Activated CD8-positive, alpha-beta memory T cell treated with anti-CD3 and anti-CD28 coated beads, Interleukin-2, amount 50 U/mL, for 48 hours (primary cell): ENCODE measurements around the gene BACH2.
"Not testable (repeated sequence)": the region's sequence is repeated elsewhere in the genome, so short reads cannot be mapped to it uniquely, and the experiment has no call there.

ENCODE experiments used
- DNase-seq: peaks from one replicate; pipeline ENCODE4 v3.0.0-alpha.2; 2020

Gene BACH2

GRCh38 chr6:90053614-90054013 is 243.0 kb downstream of the BACH2 start:
- no peak for DNase-seq

DNA sequence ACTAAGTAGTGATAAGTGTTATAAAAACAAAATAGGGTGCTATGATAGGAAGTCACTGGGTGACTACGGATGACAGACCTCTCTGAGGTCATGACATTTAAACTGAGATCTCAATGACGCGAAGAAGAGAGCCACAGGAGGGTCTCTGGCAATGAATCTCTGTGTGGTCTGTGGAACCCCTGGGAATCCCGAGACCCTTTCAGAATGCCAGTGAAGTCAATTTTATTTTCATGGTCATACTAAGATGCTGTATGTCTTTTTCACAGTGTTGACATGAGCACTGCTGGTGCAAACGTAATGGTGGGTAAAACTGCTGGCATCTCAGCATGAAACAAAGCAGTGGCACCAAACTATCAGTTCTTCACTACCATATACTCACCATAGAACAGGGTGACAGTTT is 247.3 kb downstream of the BACH2 start:
- no peak for DNase-seq

GRCh38 chr6:90048206-90048967 is 248.3 kb downstream of the BACH2 start:
- DNase-seq = no peak

GRCh38 chr6:90045535-90045934 is 251.1 kb downstream of the BACH2 start:
- DNase-seq = no peak

- DNase-seq = no peak
Measured at GRCh38 chr6:90044833-90045381, 251.7 kb downstream of the BACH2 start.

GRCh38 chr6:90044182-90044832 is 252.3 kb downstream of the BACH2 start:
- DNase-seq = no peak

DNA sequence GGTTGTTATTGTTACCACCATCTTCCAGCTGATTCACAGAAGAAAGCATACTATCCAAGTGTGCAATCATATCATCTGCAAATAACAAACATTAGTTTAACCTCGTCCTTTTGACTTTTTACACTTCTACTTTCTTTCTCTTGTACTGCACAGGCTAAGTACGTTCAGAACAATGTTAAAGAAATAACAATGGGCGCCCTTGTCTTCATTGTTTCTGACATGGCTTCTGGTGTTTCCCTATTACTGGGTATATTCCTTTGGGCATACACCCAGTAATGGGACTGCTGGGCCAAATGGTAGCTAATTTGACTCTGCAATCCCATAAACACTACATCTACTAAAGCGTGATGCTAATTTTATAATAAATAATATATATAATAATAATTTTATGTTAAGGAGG is 255.7 kb downstream of the BACH2 start:
- no peak for DNase-seq

GRCh38 chr6:90039911-90040310 is 256.7 kb downstream of the BACH2 start:
- DNase-seq = no peak

DNA sequence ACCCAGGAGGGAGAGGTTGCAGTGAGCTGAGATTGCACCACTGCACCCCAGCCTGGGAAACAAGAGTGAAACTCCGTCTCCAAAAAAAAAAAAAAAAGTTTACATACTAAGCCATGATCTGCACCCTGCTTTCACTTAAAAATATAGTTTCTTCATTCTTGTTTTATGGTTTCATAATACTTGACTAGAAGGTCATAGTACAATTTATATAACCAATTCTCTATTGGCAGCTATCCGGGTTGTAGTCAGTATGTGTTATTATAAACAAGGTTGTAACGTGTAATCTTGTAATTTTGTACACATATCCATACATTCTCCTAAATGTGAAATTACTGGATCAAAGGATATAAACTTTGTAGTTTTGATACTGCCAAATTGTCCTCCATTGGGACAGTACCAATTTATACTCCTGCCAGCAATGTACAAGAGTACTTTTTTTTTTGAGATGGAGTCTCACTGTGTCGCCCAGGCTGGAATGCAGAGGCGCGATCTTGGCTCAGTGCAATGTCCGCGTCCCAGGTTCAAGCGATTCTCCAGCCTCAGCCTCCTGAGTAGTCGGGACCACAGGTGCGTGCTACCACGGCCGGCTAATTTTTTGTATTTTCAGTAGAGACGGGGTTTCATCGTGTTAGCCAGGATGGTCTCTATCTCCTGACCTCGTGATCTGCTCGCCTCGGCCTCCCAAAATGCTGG is 257.5 kb downstream of the BACH2 start:
- no peak for DNase-seq

DNA sequence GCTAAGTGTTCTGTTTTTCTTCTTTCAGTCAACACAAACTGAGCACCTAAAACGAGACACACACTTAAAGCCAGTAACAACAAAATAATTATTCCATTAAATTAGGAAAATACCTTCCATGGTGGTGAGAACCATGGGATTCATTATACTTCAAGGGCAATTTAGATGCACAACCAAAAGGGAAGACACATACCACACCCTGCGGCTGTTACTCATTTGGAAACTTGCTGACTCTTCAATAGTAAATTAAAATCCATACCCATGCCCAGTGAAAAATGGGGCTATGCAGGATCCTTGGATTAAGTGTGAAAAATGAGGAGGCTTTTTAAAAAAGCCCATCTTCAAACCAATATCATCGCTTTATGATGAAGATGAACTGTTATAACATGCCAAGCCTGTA is 259.7 kb downstream of the BACH2 start:
- DNase-seq = no peak

DNA sequence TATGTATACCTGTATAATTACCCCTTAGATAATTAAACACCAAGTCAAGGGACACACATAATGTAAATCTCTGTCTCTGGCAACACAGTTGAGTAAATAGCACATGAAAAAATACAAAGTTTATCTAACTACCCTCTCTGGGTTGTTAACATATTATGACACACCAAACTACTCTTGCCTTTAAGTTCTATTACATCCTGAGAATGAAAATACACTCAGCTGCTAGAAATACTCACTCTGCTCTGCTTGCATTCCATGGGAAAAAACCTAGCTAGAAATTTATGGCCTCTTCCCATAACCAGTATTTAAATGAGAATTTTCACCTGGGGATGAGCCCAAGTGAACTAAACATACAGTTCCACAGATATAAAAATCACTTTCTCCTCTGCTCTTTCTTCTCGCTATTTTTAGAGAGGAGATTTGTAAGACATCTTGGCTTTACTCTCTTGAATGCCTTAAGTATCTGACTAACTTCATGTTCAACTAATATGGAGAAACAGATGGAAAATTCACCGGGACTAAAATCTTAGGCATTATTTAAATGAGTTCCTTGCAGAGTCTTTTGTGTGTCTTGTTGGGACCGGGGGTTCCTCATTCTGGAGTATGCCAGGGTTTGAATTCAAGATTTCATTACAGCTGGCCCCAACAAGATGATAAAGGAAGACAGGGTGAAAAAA is 261.5 kb downstream of the BACH2 start:
- DNase-seq = no peak

GRCh38 chr6:90033746-90034271 is 262.8 kb downstream of the BACH2 start:
- no peak for DNase-seq

GRCh38 chr6:90032489-90033212 is 264.0 kb downstream of the BACH2 start:
- DNase-seq = not testable (repeated sequence)

DNA sequence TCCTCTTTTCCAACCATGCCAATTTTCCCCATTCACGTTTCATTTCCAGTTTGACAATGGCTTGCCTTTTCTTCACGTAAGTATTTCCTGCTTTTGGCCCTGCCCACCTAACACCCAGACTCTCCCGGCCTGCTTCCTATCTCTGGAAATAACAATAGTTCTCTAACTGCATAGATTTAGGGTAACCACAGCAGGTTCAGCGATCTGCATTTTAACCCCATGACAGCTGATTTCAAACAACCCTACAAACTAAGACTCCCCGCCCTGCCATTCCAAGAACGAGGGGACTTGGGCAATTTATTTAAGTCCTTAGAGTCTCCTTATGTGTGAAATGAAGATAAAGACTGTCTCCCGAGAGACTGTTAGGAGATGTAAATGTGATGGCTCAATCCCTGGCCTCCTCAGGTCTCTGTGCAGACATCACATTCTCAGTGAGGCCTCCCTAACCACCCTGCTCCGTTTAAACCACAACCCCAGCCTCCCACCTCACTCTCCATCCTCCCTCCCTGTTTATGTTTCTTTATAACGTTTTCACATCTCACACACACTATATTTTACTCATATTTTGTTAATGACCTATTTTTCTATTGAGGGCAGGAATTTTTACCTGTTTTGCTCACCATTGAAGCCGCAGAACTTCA is 267.5 kb downstream of the BACH2 start:
- no peak for DNase-seq

DNA sequence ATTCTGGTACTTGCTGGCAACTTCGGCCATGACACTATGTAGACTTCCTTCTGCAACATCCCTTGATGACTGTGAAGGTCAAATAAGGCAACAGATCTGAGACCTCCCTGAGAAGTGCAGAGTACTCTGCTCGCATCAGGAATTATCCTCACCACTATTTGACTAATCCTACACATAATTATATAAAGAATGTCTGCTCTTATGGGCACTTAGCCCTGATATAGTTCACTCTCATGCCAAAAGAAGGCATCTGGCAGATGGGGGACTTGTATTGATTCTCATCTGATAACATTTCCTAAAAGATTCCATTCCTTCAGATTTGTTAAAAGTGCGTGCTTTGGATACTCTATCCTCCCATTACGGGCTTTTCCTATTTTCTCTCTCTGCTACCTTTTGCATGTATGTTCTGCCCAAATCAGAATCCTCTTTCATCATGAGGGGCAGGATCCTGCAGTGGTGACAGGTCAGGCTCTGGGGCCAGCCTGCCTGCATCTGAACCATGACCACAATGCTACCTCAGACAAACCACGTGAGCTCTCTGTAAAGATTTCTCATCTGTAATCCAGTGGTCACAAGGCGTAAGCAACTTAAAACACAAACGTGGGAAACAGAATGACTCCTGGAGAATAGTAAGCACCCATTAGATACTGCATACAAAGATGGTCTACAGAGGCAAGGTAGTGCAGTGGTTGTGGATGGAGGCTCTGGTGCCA is 268.4 kb downstream of the BACH2 start:
- DNase-seq = no peak

DNA sequence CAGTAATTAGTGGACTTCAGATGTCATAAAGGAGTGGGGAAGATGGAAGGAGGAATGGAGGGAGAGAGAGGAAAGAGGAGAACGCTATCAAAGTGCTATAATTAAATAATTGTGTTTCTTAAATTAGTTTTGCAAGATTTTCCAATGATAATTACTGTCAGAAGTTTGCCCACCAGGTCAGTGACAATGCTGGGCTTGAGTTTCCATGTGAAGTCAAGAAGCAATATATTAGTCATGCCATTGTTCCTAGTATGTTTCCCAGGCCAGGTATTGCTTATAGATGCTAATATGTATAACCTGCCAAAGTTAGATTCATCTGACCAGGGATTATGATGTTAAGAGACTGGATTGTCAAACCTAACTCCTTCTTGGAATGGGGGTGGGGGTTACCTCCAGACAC is 270.4 kb downstream of the BACH2 start:
- no peak for DNase-seq

DNA sequence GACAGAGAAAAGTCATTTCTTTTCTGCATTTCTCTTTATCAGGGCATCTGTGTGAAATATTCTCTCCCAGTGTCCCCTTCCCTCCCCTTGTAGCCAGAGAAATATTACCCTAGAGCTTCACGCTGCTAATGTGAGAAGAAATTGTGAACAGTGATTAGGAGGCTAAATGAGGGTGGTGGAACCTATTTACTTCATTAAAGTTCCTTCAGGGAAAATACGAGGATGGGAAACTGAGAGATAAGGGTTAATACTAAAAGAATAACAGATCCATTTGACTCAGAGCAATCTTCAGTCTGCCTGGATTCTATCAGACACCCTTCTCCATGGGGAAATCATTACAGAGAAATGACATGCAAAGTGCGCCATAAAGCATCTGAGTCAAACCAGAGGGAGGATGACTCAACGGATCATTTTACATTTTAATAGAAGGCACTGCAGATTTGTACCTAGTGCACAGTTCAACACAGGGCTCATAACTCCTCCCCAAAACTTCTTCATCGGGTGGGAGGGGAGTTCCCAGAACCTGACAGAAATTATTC is 271.1 kb downstream of the BACH2 start:
- DNase-seq = no peak

- DNase-seq = no peak
Measured at GRCh38 chr6:90024633-90025032, 272.0 kb downstream of the BACH2 start.

GRCh38 chr6:90021711-90022110 is 274.9 kb downstream of the BACH2 start:
- no peak for DNase-seq

- DNase-seq = no peak
Measured at GRCh38 chr6:90020746-90021145, 275.9 kb downstream of the BACH2 start.

GRCh38 chr6:90019216-90019615 is 277.4 kb downstream of the BACH2 start:
- DNase-seq = no peak
